CD4-positive, alpha-beta T cell treated with Interleukin-4 for 4 hours (primary cell): Measurements from ENCODE around the gene CST9L.
"Not testable (repeated sequence)": the region's sequence is repeated elsewhere in the genome, so short reads cannot be mapped to it uniquely, and the experiment has no call there.

Source experiments
- DNase-seq: peaks from one replicate; pipeline ENCODE4 v3.0.0-alpha.2; 2020

The CST9L gene

DNA sequence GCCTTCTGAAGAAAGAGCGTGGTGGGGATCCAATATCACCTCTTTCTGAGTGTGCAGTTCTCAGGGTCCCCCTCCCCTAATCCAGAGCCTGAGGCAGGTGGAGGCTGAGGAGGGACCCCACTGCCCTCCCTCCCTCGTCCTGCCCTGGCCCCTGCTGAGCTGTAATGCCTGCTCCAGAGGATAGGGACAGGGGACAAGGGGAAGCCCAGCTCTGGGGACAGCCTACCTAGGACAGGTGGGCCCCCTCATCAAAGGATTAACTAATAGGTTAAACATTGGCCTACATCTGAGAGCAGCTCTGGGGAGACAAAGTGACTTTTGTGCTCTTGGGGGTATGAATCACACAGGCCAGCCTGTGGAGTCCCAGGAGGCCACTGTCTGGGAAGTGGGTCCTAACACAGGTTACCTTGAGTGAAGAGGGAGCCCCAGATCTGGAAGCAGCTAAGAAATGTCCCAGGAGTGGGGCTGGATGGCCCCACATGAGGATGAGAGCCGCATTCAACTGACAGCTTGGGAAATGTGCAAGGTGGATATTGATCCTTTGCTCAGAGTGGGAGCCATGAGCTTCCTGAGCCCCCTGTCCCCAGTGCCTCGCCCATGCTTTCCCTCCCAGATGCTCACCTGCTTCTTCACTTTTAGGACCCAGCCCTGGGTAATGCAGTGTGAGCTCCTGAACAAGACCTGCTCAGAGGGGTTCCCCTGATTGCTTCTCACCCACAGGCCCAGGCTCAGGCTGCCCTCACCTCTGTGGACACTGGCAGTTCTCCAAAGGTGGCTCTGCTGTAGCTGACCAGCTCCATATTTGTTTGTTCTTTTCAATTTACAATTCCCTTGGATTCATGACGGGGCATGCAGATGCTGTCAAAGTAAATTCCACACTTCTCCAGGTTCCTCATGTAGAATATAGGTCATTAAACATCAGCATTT lies 17.8 kb upstream of the CST9L start:
- DNase-seq = no peak

DNA sequence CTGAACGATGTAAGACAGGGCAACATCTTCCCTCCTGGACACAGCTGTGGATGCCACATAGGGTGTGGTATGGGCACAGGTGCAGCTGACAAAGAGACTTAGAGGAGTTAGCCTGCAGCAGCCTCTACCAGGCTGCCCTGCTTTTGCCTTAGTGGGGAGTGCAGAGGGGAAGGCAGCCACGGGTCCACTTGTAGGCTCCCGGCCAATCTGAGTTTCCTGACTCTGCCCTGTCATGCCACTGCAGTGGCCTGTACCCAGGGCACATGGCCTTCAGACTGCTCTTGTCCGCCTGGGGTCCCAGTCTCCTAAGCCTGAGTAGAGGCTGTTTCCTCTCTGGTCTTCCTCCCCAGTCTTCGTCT lies 17.1 kb upstream of the CST9L start:
- no peak for DNase-seq

DNA sequence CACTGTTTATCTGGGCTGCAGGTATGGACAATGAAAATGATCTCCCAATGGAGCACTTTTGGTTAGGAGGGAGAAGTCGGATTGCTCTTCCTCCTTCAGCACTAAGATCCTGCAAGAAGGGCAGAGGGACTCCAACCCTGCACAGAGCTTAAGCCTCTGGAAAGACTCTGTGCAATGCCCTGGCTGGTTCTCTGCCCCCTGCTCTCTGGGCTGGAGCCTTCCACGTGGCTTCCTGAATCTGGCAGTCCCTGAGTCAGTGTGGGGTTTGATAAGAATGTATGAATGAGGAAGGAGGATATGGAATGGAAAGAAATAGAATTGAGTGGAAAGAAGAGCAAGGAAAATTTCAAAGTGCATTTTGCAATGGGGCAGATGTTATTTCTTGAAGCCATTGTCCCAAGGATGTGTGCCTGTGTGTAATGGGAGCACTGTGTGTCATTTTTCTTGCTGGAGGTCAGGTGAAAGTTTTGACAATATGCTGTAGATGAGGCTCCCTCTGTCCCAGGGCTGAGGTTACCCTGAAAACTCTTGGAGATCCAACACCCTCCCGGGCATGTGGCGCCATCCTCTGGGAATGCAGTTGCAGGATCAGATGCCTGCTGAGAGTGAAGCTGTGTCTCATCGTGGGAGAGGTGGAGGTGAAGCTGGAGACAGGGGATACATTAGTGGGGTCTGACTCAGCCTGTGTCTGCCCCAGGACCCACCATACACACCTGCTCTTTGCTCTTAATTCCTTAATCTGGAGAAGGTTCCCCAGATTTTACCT lies 16.3 kb upstream of the CST9L start:
- DNase-seq = no peak

DNA sequence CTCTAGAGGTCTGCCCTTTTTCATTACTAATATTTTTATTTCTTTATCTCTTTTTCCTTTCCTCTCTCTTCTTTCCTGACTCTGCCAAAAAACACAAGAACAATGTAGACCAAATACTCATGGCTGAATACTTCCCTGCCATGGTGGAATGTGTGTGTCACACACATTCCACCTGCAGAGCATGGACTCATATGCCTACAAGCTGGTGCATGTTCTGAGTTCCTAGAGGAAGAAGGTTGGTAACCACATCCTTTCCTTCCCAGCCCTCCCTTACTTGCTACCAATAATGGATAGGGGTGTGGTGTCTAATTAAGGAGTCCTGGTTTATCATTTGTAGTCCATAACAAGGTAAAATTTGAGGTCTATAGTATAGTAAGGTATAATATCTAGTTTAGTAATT lies 15.2 kb upstream of the CST9L start:
- no peak for DNase-seq

DNA sequence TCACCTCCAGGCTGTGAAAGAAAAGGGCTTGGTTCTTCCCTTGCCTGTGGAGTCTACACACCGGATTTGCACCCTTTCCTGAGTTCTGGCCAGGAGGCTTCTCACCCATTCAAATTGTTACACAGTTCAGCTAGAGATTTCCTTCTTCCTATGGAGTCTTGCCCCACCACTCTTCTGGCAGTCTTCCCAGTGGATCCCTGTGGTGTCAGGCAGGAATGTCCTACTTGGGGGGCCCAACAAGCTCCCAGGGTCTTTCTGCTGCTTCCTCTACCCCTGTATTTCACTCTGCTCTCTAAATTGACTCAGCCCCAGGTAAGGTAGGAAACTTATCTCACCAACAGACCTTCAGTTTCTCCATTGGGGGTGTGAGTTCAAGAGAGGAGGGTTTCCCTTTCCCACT lies 14.0 kb upstream of the CST9L start:
- no peak for DNase-seq

DNA sequence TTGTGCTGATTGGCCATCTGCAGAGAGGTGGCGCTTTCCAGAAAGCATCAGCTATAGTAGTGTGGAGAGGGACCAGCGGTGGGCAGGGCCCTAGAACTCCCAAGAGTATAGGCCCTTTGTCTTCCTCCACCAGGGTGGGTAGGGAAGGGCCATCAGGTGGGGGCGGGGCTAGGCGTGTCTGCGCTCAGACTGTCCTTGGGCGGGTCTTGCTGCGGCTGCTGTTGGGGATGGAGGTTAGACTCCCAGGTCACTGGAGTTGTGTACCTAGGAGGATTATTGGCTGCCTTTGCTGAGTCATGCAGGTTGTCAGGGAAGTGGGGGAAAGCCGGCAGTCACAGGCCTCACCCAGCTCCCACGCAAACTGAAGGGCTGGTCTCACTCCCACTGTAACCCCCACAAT lies 13.5 kb upstream of the CST9L start:
- DNase-seq = not testable (repeated sequence)

DNA sequence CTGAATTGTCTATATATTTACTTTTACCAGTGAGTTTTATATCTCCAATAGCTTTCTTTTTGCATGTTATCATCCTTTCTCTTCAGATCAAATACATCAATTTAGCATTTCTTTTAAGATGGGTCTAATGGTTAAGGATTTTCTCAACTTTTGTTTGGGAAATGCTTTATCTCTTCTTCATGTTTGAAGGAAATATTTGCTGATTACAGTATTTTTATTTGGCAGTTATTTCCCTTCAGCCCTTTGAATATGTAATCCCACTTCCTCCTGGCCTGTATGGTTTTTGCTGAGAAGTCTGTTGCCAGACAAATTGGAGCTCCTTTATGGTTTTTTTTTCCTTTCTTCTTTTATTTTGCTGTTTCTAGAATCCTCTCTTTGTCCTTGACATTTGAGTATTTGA lies 6.7 kb upstream of the CST9L start:
- no peak for DNase-seq

DNA sequence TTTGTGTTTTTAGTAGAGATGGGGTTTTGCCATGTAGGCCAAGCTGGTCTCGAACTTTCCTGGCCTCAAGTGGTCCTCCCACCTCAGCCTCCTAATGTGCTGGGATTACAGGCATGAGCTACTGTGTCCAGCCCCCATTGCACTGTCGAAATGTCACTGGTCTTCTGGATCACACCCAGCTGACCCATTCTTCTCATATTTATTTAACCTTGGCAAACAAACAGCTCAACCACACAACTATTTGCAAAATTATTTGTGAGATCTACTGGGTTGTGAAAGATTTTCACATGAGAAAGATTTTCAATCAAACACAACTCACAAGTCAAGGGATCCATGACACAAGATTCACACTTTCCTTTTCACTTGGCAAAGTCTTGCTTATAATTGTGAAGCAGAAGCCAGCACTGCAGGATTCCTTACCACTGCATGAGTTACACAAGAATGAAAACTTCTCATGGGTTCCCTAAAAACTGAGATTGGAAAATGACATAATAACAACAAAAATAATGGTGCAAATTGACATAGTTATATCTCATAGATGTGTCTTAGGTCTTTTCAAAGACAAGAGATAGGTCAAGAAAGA lies 2.0 kb upstream of the CST9L start:
- DNase-seq = no peak

DNA sequence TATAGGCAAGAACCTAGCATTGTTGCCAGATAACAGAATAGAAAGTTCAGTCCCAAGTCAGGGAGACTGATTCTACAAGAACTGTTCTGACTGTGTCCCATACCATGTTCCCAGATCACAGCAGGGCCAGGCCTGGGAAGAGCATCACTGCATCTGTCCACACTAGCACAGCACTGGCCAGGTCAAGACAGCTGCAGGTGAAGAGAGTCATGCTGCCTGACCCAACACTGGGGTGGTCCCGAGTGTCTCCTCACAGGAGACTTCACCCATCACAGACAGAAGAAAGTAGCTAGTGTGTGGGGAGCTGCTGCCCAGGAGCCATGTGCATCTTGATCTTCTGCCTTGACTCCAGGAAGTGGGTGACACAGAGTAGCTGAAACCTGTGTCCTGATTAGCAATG lies 1.3 kb upstream of the CST9L start:
- no peak for DNase-seq

DNA sequence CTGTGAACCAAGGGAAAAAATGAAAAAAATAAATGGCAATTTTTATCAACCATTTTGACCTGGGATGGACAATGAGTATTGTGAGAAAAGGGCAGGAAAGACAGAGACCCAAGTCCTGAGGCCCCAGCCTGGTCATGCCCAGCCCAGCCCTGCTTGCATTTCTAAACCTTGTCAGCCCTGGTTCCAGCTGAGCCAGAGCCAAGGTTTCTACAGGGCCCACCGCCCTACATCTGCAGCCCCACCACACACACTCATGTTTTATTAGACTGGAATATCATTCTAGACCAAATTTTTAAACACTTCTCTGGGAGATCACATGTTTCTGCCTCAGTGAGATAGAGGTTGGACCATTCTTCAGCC lies 667 bp upstream of the CST9L start:
- no peak for DNase-seq

DNA sequence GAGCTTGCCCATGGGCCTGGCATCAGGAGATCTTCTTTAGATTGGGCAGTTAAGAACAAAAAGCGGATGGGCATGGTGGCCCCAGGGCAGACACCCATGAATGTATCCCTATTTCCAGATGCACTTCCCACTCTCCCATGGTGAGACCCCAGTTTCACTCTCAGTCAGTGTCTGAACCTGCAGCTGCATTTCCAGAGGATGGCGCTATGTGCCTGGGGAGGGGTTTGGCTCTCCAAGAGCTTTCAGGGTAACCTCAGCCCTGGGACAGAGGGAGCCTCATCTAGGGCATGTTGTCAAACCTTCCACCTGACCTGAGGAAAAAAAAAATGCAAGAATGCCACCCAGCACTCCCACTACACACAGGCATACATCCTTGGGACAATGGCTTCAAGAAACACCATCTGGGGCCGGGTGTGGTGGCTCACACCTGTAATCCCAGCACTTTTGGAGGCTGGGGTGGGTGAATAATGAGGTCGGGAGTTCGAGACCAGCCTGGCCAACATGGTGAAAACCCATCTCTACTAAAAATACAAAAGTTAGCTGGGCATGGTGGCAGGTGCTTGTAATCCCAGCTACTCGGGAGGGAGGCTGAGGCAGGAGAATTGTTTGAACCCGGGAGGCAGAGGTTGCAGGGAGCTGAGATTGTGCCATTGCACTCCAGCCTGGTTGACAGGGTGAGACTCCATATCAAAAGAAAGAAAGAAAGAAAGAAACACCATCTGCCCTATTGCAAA lies 1.9 kb downstream of the CST9L start:
- DNase-seq = no peak

DNA sequence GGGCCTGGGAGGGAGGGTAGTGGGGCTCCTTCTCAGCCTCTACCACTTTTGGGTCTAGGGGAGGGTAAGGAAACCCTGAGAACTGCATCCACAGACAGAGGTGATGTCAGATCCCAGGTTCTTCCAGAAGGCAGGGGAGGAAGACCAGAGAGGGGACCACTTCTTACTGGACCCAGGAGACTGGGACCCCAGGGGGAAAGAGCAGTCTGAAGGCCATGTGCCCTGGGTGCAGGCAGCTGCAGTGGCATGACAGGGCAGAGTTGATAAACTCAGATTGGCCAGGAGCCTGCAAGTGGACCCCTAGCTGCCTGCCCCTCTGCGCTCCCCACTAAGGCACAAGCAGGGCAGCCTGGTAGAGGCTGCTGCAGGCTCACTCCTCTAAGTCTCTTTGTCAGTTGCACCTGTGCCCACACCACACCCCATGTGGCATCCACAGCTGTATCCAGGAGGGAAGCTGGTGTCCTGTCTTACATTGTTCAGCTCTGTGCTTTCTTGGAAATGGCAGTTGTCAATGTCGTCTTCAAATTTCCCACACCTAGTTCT lies 2.7 kb downstream of the CST9L start:
- DNase-seq = no peak

DNA sequence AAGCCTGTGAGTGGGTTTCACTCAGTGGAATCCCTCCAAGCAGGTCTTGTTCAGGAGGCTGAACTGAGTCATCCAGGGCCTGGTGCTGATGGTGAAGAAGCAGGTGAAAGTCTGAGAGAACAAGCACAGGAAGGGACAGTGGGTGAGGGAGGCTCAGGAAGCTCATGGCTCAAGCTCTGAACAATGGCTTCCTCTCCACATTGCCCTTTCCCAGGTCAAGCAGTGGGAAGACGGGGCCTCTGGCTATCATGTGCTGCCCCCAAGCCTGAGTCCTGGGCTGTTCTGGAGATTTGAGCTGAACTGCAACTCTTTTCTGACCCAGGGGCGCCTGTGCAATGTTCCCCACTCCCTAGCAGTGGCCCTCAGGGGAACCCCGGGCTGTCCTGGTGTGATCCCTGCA lies 3.4 kb downstream of the CST9L start:
- no peak for DNase-seq

DNA sequence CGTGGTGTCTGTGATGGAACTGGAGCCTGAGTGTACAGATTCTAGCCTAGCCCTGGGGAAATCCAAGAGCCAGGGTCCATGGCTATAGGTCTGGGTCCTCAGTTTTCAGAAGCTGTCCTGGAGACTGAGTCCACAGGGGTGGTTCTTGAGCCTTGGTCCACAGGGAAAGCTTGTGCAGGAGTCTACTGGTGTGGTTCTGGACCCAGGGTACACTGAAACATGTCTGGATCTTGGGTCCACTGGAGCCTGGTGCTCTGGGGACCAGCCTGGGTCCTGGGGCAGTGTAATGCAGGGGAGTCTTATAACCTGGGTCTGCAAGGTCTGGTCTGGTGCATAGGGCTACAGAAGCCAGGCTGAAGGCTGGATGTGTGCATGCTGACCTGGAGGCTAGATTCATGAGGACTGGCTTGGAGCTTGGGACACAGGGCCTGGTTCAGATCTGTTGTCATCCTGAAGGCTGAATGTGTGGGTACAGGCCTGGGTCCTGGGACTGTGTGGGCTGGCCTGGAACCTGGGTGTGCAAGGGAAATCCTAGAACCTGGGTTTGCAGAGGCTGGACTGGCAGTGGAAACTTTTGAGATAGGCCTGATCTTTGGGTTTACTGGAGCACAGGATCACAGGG lies 5.5 kb downstream of the CST9L start:
- DNase-seq = no peak

DNA sequence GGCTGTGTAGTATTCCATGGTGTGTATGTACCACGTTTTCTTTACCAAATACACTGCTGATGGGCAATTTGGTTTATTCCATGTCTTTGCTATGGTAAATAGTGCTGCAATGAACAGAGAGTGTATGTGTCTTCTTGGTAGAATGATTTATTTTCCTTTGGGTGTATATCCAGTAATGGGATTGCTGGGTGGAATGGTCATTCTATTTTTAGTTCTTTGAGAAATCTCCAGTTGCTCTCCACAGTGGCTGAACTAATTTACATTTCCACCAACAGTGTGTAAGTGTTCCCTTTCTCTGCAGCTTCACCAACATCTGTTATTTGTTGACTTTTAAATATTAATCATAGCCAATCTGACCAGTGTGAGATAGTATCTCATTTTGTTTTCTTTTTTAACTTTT lies 13.9 kb downstream of the CST9L start:
- no peak for DNase-seq

DNA sequence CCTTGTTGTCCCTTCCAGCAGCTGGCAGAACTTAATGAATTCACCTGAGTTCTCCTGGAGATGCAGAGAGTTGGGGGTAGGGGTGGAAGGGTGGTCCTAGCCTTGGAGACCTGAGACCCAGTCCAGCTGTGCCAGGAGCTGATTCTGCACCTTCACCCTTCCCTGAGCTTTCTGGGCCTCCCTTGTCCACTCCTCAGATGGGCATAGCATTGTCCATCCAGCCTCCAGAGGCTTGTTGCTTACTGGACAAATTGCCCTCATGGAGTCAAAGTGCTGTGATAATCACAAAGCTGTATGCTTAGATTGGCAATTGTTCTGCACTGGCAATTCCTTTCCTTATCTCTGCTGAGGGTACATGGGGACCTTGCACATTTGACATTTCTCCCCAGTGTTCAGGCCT lies 16.5 kb downstream of the CST9L start:
- DNase-seq = no peak

DNA sequence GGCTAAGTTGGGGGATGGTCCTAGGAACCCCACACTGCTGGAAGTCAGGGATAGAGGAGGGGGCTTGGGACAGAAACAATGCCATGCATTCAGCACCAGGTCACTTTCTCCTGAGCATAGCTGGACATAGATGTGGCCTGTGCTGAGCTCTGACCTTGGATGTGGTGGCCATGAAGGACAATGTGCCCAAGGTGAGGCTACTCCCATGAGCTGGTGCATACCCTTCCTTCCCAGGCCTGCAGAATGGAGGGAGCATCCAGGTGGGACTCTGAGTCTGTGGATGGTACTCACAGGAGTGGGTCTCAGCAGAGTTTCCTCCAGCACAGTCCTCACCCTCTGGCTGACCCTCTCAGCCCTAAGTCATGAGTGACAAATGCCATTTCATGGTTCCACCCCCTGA lies 16.9 kb downstream of the CST9L start:
- DNase-seq = no peak

DNA sequence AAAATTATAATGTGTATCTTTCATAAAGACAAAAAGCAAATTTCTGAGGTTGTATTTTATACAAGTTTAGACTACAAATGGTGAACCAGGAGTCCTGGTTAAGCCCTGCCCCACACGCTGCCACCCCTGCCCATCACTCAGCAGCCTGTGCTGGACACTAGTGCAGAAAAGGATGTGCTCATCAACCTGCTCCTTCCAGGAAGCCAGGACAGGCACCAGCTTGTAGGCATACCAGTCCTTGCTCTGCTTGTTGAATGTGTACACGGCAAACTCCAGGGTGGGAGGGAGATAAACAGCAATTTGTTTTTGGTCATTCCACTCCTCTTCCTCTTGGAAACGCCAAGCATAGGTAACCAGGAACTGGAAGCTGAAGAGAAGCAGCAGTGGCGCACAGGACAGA lies 18.1 kb downstream of the CST9L start:
- DNase-seq = no peak

DNA sequence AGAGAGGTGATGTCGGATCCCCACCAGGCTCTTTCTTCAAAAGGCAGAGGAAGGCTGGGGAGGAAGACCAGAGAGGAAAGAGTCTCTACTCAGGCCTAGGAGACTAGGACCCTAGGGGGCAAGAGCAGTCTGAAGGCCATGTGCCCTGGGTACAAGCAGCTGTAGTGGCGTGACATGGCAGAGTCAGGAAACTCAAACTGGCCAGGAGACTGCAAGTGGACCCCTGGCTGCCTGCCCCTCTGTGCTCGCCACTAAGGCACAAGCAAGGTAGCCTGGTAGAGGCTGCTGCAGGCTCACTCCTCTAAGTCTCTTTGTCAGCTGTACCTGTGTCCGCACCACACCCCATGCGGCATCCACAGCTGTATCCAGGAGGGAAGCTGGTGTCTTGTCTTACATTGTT lies 19.9 kb downstream of the CST9L start:
- no peak for DNase-seq

DNA sequence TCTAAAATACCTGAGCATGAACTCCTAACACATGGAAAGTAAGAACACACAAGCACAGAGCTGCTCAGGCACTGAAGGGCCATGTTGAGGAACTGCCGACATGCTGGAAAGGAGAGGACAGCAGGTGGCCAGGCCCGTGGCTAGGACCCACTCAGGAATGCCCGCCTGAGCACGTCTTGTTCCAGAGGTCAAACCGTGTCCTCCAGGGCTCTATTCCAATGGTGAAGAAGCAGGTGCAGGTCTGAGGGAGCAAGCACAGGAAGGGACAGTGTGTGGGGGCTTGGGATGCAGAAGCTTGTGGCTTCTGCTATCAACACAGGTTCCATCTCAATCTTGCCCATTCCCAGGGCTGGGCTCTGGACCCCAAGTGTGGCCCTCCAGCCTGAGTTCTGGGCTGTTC lies 20.7 kb downstream of the CST9L start:
- no peak for DNase-seq

DNA sequence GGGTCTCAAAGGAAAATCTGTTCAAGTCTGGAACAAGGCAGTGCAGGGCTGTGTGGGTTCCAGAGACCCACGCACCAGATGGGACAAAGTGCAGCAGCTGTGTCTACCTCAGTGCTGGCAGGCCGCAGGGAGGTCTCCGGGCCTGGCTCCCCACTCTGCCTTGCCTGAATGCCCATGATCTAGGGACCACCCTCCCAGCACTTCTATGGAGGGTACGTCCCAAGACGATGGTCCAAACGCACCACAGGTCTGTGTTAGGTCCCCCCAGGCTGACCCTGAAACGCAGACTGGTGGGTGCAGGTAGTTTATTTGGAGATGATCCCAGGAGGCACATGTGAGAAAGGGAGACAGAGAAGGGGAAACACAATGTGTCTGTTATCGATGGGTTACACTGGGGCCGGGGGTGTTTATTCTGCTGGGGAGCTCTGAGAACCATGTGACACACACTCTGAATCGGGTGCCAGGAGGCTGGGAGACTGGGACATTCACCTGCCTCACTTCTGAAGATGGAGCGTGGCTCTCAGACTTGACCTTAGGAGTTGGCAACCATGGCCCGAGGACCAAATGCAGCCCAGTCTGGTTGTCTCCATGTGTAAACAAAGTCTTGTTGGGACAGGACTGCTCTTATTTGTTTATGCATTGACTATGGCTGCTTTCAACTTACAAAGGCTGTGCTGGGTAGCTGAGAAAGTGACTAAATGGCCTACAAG lies 21.7 kb downstream of the CST9L start:
- DNase-seq = no peak

DNA sequence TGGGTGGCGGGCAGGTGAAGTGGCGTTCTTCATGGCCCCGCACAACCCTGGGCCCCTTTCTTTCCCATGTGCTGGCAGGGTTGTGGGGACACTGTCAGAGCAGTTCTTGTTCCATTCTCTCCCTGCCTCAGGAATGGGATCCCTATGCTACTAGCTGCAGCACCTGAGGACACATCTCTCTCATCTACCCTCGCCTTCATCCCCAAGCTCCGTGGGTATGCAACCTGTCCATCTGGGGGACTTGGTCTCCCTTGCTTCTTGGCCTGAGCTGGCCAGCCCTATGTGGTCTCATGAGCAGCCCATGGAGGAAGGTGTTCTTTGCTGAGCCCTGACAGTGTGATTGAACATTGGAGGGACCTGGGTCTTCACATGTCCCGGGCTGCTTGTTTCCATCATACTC lies 24.2 kb downstream of the CST9L start:
- no peak for DNase-seq
